Calu3 (cell line): ENCODE results near the gene MLPH. TPM values are rescaled to one million over a fixed set of nuclear protein-coding genes. Genes with fewer than 3 reads are reported as not detected.

ENCODE experiments used
- BruUV-seq: library from RNA; stranded (reverse); fragments of 400-500 nt; replicated peaks from 2 replicates; lab custom pipeline; 2021; lab: Mats Ljungman, UMichigan
- CTCF ChIA-PET: fragments of 300-600 bp; sonication (Branson Sonifier 250); formaldehyde crosslinking; loops from one replicate; lab custom pipeline; 2022; ENCODE audit warnings: antibody characterized with exemption; lab: Charles Lee
- DNase-seq: peaks from one replicate; pipeline ENCODE4 v3.0.0; 2022
- H3K27ac Mint-ChIP-seq: one replicate; pipeline ENCODE4 v1.8.0; 2022; ENCODE audit warnings: mixed read lengths; ENCODE audit not compliant: unreplicated experiment
- H3K27me3 Mint-ChIP-seq: one replicate; pipeline ENCODE4 v1.8.0; 2022; ENCODE audit warnings: mixed read lengths; ENCODE audit not compliant: unreplicated experiment
- H3K36me3 Mint-ChIP-seq: one replicate; pipeline ENCODE4 v1.8.0; 2022; ENCODE audit warnings: mild to moderate bottlenecking, moderate library complexity, mixed read lengths; ENCODE audit not compliant: insufficient read depth, unreplicated experiment
- H3K4me1 Mint-ChIP-seq: one replicate; pipeline ENCODE4 v1.8.0; 2022; ENCODE audit warnings: mild to moderate bottlenecking, low read depth, mixed read lengths; ENCODE audit not compliant: unreplicated experiment
- H3K4me3 Mint-ChIP-seq: one replicate; pipeline ENCODE4 v1.8.0; 2022; ENCODE audit warnings: mild to moderate bottlenecking, low read depth, moderate library complexity, mixed read lengths; ENCODE audit not compliant: unreplicated experiment
- H3K9me3 Mint-ChIP-seq: one replicate; pipeline ENCODE4 v1.8.0; 2022; ENCODE audit warnings: low read depth, mixed read lengths; ENCODE audit not compliant: unreplicated experiment
- CTCF ChIP-seq: fragments of 200-600 bp; IDR thresholded peaks from one replicate; pipeline ENCODE4 v1.8.0; 2022; ENCODE audit warnings: antibody characterized with exemption; ENCODE audit not compliant: unreplicated experiment
- intact Hi-C: fragments of 100-400 bp; cut with micrococcal nuclease; formaldehyde crosslinking; loops from one replicate; pipeline ENCODE4 v1.10.0; 2022; ENCODE audit not compliant: unreplicated experiment
- total RNA-seq: library from RNA; stranded (reverse); gene quantifications from 2 replicates; pipeline ENCODE4 v1.2.3, GENCODE V29; 2022

Gene MLPH
- total RNA-seq, 1 experiment from 2014 or later: 39.8 TPM

GRCh38 chr2:237600205-237600846 lies 113.3 kb downstream of the MLPH start:
- H3K36me3 Mint-ChIP-seq: peaks cover 11% of the 10 kb centered on the region
- peaks cover 59% of the 10 kb centered on the region for H3K27me3 Mint-ChIP-seq
- H3K4me3 Mint-ChIP-seq: no peak overlapping the region
- TF ChIP-seq CTCF: no peak
- BruUV-seq: no TSS peak
- CTCF ChIA-PET: no interaction called here
- H3K4me1 Mint-ChIP-seq: no peaks in the 10 kb centered on the region
- H3K27ac Mint-ChIP-seq: no peak overlapping the region
- no peaks in the 10 kb centered on the region for H3K9me3 Mint-ChIP-seq
- intact Hi-C loops: no loop called here
- no peak for DNase-seq

DNA sequence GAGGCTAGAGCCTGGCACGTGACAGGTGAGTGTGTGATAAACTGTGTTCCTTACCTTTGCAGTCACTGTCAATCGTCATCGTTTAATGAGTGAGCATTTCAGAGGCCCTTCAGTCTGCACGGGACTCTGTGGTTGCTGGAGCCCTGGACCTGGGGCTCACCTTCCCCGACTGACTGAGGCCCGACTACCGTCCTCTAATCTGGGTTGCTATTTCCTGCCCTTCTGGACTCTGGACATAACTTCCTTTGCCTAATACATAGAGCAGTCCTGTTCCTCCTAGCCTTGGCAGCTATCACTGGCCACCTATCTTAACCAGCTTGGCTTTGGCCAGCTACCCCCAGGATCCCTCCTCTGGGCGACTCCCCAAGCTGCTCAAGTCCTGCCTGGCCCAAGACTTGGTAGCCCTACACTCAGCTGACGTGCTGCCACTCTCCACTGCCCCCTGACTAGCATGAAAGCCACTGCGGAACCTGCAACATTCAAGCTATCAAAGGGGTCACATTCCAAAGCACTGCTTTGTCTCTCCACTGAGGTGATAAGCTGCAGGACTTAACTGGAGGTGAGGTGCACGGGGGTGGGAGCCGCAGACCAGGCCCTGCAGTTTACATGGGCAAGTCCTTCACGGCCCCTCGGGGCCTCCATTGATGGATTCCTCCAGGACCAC lies 114.5 kb downstream of the MLPH start:
- no TSS peak for BruUV-seq
- Mint-ChIP-seq H3K36me3 (peaks cover 11% of the 10 kb centered on the region), H3K27ac (no peak overlapping the region), H3K4me1 (no peaks in the 10 kb centered on the region), H3K27me3 (peaks cover 59% of the 10 kb centered on the region), H3K9me3 (no peaks in the 10 kb centered on the region), H3K4me3 (no peak overlapping the region)
- CTCF ChIA-PET: interaction anchor here (0.8 to 1.2 kb wide), 3 partner anchors 18 to 89 kb away, joined by 3 to 5 read pairs (median 4); no protein-coding TSS in a partner anchor
- no peak for DNase-seq
- intact Hi-C loops: no loop called here
- no peak for TF ChIP-seq CTCF

GRCh38 chr2:237602409-237602808 lies 115.4 kb downstream of the MLPH start:
- Mint-ChIP-seq H3K9me3 (no peaks in the 10 kb centered on the region), H3K4me1 (no peaks in the 10 kb centered on the region), H3K27me3 (peaks cover 64% of the 10 kb centered on the region), H3K4me3 (no peak overlapping the region), H3K36me3 (peaks cover 11% of the 10 kb centered on the region), H3K27ac (no peak overlapping the region)
- TF ChIP-seq CTCF: no peak
- no peak for DNase-seq
- intact Hi-C loops: no loop called here
- BruUV-seq: no TSS peak
- CTCF ChIA-PET: interaction anchor here (0.8 to 1.2 kb wide), 3 partner anchors 19 to 90 kb away, joined by 3 to 5 read pairs (median 4); no protein-coding TSS in a partner anchor

DNA sequence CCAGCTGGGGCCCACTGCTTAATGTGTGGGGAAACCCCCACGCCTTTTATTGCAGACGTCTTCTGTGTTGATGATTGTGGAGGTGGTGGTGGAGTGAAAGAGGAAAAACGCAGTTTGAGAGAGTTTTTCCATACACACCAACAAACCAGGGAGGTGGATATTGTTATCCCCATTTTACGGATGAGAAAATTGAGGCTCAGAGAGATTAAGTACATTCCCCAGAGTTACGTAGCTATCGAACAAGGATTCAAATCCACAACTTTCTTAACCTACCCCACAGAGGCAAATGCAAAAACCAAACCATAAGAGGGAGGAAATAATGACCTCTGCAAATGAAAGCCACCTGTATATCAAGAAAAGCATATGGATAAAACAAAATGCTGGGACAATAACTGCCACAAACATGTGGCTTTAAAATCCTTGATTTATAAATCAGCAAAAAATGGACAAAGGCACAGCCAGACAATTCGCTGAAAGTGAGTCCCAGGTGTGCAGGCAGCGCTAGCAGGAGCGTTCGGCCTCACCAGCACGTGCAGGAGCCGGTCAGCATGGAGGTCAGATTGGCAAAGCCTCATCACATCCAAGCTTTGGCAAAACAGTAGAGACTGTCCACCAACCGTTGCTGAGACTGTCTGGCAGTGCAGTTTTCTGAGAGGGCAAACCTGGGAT lies 116.1 kb downstream of the MLPH start:
- BruUV-seq: no TSS peak
- Mint-ChIP-seq H3K4me3 (no peak overlapping the region), H3K27me3 (peaks cover 64% of the 10 kb centered on the region), H3K27ac (no peak overlapping the region), H3K9me3 (no peaks in the 10 kb centered on the region), H3K4me1 (no peaks in the 10 kb centered on the region), H3K36me3 (peaks cover 5% of the 10 kb centered on the region)
- no peak for DNase-seq
- intact Hi-C loops: no loop called here
- TF ChIP-seq CTCF: no peak
- CTCF ChIA-PET: interaction anchor here (1.2 kb wide), 1 partner anchor 82 kb away, joined by 5 read pairs; no protein-coding TSS in a partner anchor
